AG09319 (cell line): ENCODE results near the gene GH1.
A peak's percentile ranks its signal among the peaks of the same experiment; 100 is the strongest.

Source experiments
- DNase-seq: peaks from one replicate; pipeline ENCODE4 v3.0.0-alpha.2; 2010; ENCODE audit warnings: low read depth; ENCODE audit errors: extremely low read depth
- TF ChIP-seq, protein P1 (sequence below): IDR thresholded peaks from 2 replicates; pipeline ENCODE4 v1.5.1; 2011; ENCODE audit warnings: low read depth, mild to moderate bottlenecking, inconsistent platforms, low read length, moderate library complexity

Gene GH1

DNA sequence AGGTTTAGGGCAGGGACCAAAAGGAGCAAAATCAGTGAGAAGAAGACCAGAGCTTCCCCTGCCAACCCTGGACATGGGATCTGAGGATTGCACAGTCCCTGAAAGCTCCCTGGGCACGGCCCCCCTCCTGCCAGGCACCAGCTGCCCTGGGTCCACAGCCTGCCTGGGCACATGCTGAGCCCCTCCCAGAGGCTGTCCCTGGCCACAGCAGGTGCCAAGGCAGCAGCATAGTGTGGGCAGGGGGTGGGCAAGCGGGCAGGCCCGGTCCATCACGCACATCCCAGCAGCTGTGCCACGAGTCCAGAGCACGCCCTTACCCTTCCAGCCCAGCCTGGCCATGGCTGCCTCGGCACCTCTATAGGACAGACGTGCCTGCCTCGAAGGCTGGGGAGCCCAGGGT lies 41.4 kb upstream of the GH1 start:
- no peak for DNase-seq
- TF ChIP-seq, protein P1, sequence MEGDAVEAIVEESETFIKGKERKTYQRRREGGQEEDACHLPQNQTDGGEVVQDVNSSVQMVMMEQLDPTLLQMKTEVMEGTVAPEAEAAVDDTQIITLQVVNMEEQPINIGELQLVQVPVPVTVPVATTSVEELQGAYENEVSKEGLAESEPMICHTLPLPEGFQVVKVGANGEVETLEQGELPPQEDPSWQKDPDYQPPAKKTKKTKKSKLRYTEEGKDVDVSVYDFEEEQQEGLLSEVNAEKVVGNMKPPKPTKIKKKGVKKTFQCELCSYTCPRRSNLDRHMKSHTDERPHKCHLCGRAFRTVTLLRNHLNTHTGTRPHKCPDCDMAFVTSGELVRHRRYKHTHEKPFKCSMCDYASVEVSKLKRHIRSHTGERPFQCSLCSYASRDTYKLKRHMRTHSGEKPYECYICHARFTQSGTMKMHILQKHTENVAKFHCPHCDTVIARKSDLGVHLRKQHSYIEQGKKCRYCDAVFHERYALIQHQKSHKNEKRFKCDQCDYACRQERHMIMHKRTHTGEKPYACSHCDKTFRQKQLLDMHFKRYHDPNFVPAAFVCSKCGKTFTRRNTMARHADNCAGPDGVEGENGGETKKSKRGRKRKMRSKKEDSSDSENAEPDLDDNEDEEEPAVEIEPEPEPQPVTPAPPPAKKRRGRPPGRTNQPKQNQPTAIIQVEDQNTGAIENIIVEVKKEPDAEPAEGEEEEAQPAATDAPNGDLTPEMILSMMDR: no peak

DNA sequence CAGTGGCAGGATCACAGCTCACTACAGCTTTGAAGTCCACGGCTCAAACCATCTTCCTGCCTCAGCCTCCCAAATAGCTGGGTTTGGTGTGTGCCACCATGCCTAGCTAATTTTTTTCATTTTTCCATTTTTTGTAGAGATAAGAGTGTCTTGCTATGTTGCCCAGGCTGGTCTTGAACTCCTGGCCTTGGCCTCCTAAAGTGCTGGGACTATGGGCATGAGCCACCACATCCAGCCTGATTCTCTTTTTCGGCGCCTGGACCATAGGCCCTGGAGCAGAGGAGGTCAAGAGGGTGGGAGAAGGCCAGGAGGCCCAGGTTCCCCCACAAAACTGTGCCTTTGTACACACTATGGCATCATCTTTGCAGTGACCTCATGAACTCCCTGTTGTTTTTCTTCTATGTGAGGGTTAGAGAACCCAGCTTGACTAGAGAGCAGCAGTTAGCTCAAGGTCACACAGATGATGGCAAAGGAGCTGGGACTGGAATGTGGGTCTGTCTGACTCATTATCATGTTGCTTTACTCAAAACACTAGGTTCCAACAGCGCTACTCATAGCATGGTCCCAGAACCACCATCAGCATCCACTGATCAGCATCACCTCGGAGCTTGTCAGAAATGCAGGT lies 37.8 kb upstream of the GH1 start:
- no peak for DNase-seq
- TF ChIP-seq, protein P1: no peak

DNA sequence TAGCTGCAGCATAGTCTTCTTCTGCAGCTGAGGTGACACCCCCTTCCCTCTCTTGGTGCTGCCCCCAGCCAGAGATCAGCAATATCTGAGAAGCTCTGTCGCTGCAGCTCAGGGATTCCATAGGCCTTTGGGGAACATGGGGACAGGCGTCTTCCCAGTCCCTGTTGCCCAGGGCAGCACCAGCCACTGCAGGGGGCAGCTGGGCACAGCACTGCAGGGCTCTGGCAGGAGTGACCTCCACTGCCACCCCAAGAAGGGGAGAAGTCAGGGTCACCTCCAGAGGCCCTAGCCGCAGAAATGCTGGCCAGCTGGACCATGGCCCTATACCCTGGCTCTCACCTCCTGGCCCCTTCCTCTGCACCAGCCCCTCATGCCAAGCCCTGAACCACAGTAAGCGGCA lies 37.2 kb upstream of the GH1 start:
- no peak for DNase-seq

DNA sequence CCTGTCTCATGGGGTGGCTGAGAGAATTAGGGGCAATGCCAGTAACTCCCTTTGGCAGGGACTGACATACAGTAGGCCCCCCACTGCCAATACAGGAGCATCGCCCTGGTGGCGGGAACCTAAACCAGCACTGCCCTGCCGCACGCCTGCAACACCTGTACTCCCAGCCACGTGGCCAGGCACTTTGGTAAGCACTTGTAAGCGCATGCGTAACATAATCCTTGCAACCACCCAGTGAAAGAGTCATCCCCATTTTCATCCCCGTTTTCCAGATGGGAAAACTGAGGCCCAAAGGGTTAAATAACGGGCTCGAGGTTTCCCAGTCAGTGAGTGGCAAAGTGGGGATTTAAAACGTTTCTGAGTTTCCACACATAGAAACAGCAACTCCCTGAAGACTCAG lies 36.6 kb upstream of the GH1 start:
- no peak for DNase-seq
- TF ChIP-seq, protein P1: no peak

More for the DNA sequence above, 37.2 kb upstream of the GH1 start:
- TF ChIP-seq, protein P1: no peak

DNA sequence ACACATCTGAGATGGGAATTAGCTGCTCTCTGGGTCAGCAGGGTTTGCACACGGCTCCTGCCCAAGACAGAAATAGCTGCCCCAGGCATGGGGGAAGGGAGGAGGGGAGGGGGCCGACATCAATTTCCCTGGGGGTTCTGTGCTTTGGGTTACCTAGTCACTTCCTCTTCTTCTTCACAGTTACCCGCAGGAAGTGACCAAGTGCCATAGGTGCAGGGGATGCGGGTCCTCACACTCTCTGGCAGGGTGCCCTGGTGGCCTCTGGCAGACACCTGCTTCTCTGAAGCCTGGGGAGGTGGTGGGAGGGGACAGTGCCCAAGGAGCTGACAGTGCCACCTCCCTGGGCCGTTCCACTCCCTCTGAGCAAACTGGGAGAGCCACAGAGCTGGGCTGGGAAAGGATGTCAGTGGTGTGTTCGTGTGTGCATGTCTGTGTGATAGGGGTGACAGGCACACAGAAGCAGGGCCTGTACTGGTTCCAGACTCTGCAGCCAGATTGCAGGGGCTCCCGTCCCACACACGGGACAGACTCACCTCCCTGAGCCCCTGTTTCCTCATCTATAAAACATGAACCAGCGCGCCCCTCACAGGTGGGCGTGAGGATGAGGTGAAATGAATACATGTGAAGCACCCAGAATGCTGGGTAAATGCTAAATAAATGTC lies 35.9 kb upstream of the GH1 start:
- TF ChIP-seq, protein P1: no peak
- no peak for DNase-seq

DNA sequence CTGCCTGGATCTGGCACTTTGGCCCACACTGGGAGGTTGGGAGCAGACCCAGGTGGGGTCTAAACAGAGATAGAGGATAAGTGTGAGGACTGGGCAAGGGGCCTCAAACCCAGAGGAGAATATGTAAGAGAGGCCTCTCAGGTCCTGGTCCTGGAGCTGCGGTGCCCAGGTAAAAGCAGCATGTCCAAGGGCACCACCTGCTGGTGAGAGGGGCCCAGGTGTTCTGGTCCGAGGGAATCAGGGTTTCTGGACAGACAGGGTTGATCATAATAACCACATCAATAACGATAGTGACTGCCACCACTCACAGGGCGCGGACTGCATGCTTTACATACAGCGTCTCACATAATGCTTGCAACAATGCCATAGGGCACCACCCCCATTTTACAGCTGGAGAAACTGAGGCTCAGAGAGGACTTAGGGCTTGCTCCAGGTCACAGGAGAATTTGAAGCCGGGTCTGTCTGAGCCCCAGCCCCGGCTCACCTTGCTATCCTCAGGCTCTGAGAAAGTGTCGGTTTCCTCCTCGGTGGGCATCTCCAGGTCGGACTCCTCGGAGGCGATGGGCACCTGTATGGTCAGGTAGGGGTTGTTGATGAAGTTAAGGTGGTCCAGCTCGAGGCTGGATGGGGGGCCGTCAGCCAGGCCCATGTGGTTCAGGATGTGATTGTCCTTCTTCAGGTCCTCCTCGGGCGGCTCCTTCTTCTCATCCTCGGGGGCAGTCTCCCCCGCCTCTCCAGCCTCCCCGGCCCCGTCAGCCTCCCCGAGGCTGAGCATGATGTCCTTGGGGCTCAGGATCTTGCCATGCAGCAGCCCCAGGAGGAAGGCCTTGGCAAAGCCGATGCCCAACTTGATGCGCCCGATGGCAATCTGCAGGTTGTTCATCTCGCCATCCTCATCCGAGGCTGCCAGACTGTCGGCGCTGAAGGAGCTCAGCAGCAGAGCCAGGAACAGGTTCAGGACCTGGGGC lies 32.6 kb upstream of the GH1 start:
- DNase-seq: no peak
- TF ChIP-seq, protein P1: peak; percentile 11
